SKM-1 treated with dmso at 0.1 percent for 144 hours (cell line): ENCODE data around the gene ERICH6B.

Experiments
- DNase-seq: peaks from one replicate; lab custom pipeline; 2025; ENCODE audit not compliant: unreplicated experiment; lab: John Stamatoyannopoulos, UW

Gene ERICH6B

GRCh38 chr13:45545686-45546409, 69.7 kb downstream of the ERICH6B start:
- DNase-seq, result no peak

GRCh38 chr13:45544520-45544919, 71.0 kb downstream of the ERICH6B start:
- no peak for DNase-seq

- no peak for DNase-seq
Measured at GRCh38 chr13:45542878-45543277, 72.7 kb downstream of the ERICH6B start.

- DNase-seq, result no peak
Measured at GRCh38 chr13:45542391-45542790, 73.1 kb downstream of the ERICH6B start.

- DNase-seq, result no peak
Measured at GRCh38 chr13:45541806-45542205, 73.7 kb downstream of the ERICH6B start.

GRCh38 chr13:45540864-45541263, 74.7 kb downstream of the ERICH6B start:
- DNase-seq, result no peak

- DNase-seq, result no peak
Measured at GRCh38 chr13:45540195-45540594, 75.3 kb downstream of the ERICH6B start.

GRCh38 chr13:45538382-45538781, 77.2 kb downstream of the ERICH6B start:
- DNase-seq, result no peak

GRCh38 chr13:45537516-45537915, 78.0 kb downstream of the ERICH6B start:
- DNase-seq, result no peak

GRCh38 chr13:45536224-45536623, 79.3 kb downstream of the ERICH6B start:
- DNase-seq, result no peak

GRCh38 chr13:45534604-45535003, 80.9 kb downstream of the ERICH6B start:
- DNase-seq, result no peak

GRCh38 chr13:45529758-45530157, 85.8 kb downstream of the ERICH6B start:
- no peak for DNase-seq

GRCh38 chr13:45527699-45528462, 87.7 kb downstream of the ERICH6B start:
- no peak for DNase-seq

- no peak for DNase-seq
Measured at GRCh38 chr13:45522571-45522970, 93.0 kb downstream of the ERICH6B start.

- DNase-seq, result no peak
Measured at GRCh38 chr13:45521297-45521696, 94.2 kb downstream of the ERICH6B start.

- DNase-seq, result no peak
Measured at GRCh38 chr13:45519493-45519892, 96.0 kb downstream of the ERICH6B start.

- no peak for DNase-seq
Measured at GRCh38 chr13:45518525-45519245, 96.9 kb downstream of the ERICH6B start.

GRCh38 chr13:45516757-45517156, 98.8 kb downstream of the ERICH6B start:
- DNase-seq, result no peak

- DNase-seq, result no peak
Measured at GRCh38 chr13:45512098-45512496, 103.4 kb downstream of the ERICH6B start.

GRCh38 chr13:45511310-45512097, 104.0 kb downstream of the ERICH6B start:
- peak; percentile 72 for DNase-seq

GRCh38 chr13:45510672-45511071, 104.9 kb downstream of the ERICH6B start:
- no peak for DNase-seq
